Endothelial cell of umbilical vein (primary cell): ENCODE results near the gene RHEX. TPM values are rescaled to one million over a fixed set of nuclear protein-coding genes. Genes with fewer than 3 reads are reported as not detected.

Experiments
- BruUV-seq: library from RNA; stranded (reverse); fragments of 400-500 nt; replicated peaks from 2 replicates; lab custom pipeline; 2021; lab: Mats Ljungman, UMichigan
- CTCF ChIA-PET: fragments of 300-600, 350-600 bp; sonication (Branson Sonifier 250); formaldehyde crosslinking; loops from one replicate; lab custom pipeline; 2021; ENCODE audit warnings: antibody characterized with exemption, inconsistent platforms; lab: Charles Lee
- POLR2A ChIA-PET: fragments of 300-600, 350-600 bp; sonication (Branson Sonifier 250); formaldehyde crosslinking; loops from one replicate; lab custom pipeline; 2021; ENCODE audit warnings: antibody characterized with exemption, inconsistent platforms; lab: Charles Lee
- DNase-seq: peaks from one replicate; pipeline ENCODE4 v3.0.0-alpha.2; 2011; ENCODE audit warnings: low read depth, low spot score
- FAIRE-seq: peaks from 2 replicates; lab custom pipeline; 2011; peaks lifted over from hg19 to GRCh38; lab: Jason Lieb, UNC
- H2AFZ ChIP-seq: 2 replicates; pipeline ENCODE4 v1.6.0; 2012; ENCODE audit warnings: low read depth, low read length, control low read depth, inconsistent platforms
- H3K27ac ChIP-seq: 2 replicates; pipeline ENCODE4 v1.5.1; 2011; ENCODE audit warnings: low read depth, mild to moderate bottlenecking, control low read depth, low read length, moderate library complexity; ENCODE audit not compliant: insufficient read depth
- H3K27me3 ChIP-seq, 2 experiments: 2 replicates each; pipeline versions ENCODE4 v1.6.0 to v1.6.1; 2011; ENCODE audit warnings: low read length in 2 of 2, mixed read lengths in 1 of 2; ENCODE audit not compliant: control insufficient read depth in 2 of 2, insufficient read depth in 2 of 2
- H3K36me3 ChIP-seq, 2 experiments: 2 replicates in 1 of 2; 3 replicates in 1 of 2; pipeline ENCODE4 v1.5.1; 2011; ENCODE audit warnings: low read length in 2 of 2, mild to moderate bottlenecking in 1 of 2, moderate library complexity in 1 of 2; ENCODE audit not compliant: control insufficient read depth in 2 of 2, insufficient read depth in 2 of 2; ENCODE audit errors: extremely low read depth in 1 of 2
- H3K4me1 ChIP-seq: 3 replicates; pipeline ENCODE4 v1.5.1; 2011; ENCODE audit warnings: mild to moderate bottlenecking, low read length; ENCODE audit not compliant: control insufficient read depth, insufficient read depth; ENCODE audit errors: extremely low read depth
- H3K4me2 ChIP-seq: 2 replicates; pipeline ENCODE4 v1.6.1; 2011; ENCODE audit warnings: low read length, control low read depth, mixed read lengths; ENCODE audit not compliant: insufficient read depth
- H3K4me3 ChIP-seq, 3 experiments: fragments of 200-600 bp in 1 of 3; sonication (generic), shearing (Covaris generic) in 1 of 3; replicated peaks in 1 of 3; 2 replicates each; pipeline ENCODE4 v1.5.1; 2011 to 2016; ENCODE audit warnings: control low read depth in 3 of 3, low read length in 3 of 3, mild to moderate bottlenecking in 2 of 3, inconsistent platforms in 1 of 3, low read depth in 1 of 3, moderate library complexity in 1 of 3; ENCODE audit not compliant: insufficient read depth in 1 of 3
- H3K79me2 ChIP-seq: 2 replicates; pipeline ENCODE4 v1.6.0; 2012; ENCODE audit warnings: low read length, inconsistent platforms; ENCODE audit not compliant: control insufficient read depth, insufficient read depth
- H3K9ac ChIP-seq: replicated peaks from 2 replicates; pipeline ENCODE3; 2011; ENCODE audit warnings: low read length, control low read depth; ENCODE audit not compliant: insufficient read depth; ENCODE audit errors: extremely low read depth
- H3K9me1 ChIP-seq: replicated peaks from 3 replicates; pipeline ENCODE4 v1.6.0; 2011; ENCODE audit warnings: mild to moderate bottlenecking, low read length; ENCODE audit not compliant: control insufficient read depth, insufficient read depth; ENCODE audit errors: extremely low read depth
- H3K9me3 ChIP-seq: replicated peaks from 2 replicates; pipeline ENCODE4 v1.5.1; 2012; ENCODE audit warnings: low read length, inconsistent platforms; ENCODE audit not compliant: control insufficient read depth, insufficient read depth
- H4K20me1 ChIP-seq: replicated peaks from 2 replicates; pipeline ENCODE3; 2011; ENCODE audit warnings: mild to moderate bottlenecking, low read length; ENCODE audit not compliant: control insufficient read depth, insufficient read depth; ENCODE audit errors: extremely low read depth
- EZH2 ChIP-seq: IDR thresholded peaks from 2 replicates; pipeline ENCODE4 v1.6.1; 2012; ENCODE audit warnings: borderline replicate concordance, low read depth, mild to moderate bottlenecking, moderate library complexity, low read length, inconsistent platforms; ENCODE audit not compliant: severe bottlenecking
- FOS ChIP-seq: IDR thresholded peaks from 2 replicates; pipeline ENCODE4 v1.6.1; 2011; ENCODE audit warnings: mild to moderate bottlenecking, low read length, moderate library complexity, borderline replicate concordance; ENCODE audit not compliant: insufficient read depth
- GATA2 ChIP-seq: IDR thresholded peaks from 2 replicates; pipeline ENCODE4 v1.7.0; 2011; ENCODE audit warnings: low read depth, mild to moderate bottlenecking, moderate library complexity, mixed read lengths, low read length; ENCODE audit not compliant: insufficient read length, insufficient read depth
- JUN ChIP-seq: IDR thresholded peaks from 2 replicates; pipeline ENCODE4 v1.6.1; 2011; ENCODE audit warnings: borderline replicate concordance, low read depth; ENCODE audit not compliant: insufficient read length, insufficient read depth
- MYC ChIP-seq: IDR thresholded peaks from one replicate; pipeline ENCODE4 v1.6.1; 2011; ENCODE audit warnings: mild to moderate bottlenecking, low read depth, low read length
- POLR2A ChIP-seq: IDR thresholded peaks from 2 replicates; pipeline ENCODE4 v1.6.1; 2012; ENCODE audit warnings: low read depth, mild to moderate bottlenecking, control low read depth, low read length
- POLR2AphosphoS5 ChIP-seq: IDR thresholded peaks from 2 replicates; pipeline ENCODE4 v1.6.1; 2012; ENCODE audit warnings: low read depth, mild to moderate bottlenecking, control low read depth, low read length, moderate library complexity; ENCODE audit not compliant: insufficient read depth
- dilution Hi-C: fragments of 300-500 bp; cut with MboI; formaldehyde crosslinking; loops from one replicate; pipeline ENCODE4 v1.15.0; 2019; ENCODE audit warnings: low sequenced_read_pairs; ENCODE audit not compliant: extremely low pct_ligation_motif_present
- intact Hi-C: fragments of 100-400 bp; cut with micrococcal nuclease; formaldehyde crosslinking; loops from one replicate; pipeline ENCODE4 v1.10.0; 2022
- polyA plus RNA-seq, 4 experiments: library from polyadenylated mRNA; depleted of rRNA in 3 of 4; stranded (reverse) in 3 of 4; unstranded in 1 of 4; fragments of >200 nt; gene quantifications; 2 replicates each; pipeline versions ENCODE4 v1.2.1 to v1.2.3, GENCODE V29; 2011 to 2012; ENCODE audit warnings: missing spikeins in 1 of 4
- total RNA-seq: library from RNA; stranded (reverse); gene quantifications from 2 replicates; pipeline ENCODE4 v1.2.3, GENCODE V29; 2021
- TF ChIP-seq, protein P1 (sequence below): IDR thresholded peaks from 2 replicates; pipeline ENCODE4 v1.6.1; 2011; ENCODE audit not compliant: insufficient read depth, insufficient read length
- TF ChIP-seq, protein P2 (sequence below), 2 donors: IDR thresholded peaks; 1 replicate in 1 of 2; 2 replicates in 1 of 2; pipeline ENCODE4 v1.5.1; 2011; ENCODE audit warnings: low read length in 2 of 2, mild to moderate bottlenecking in 2 of 2, moderate library complexity in 2 of 2, control low read depth in 1 of 2, inconsistent platforms in 1 of 2, low read depth in 1 of 2; ENCODE audit not compliant: insufficient read depth in 1 of 2; ENCODE audit errors: extremely low read depth in 1 of 2

RHEX gene
- total and polyA plus RNA-seq, 2 donors (not counting 3 experiments of a cell fraction or from before 2014, with no cell fraction given) = not detected

DNA sequence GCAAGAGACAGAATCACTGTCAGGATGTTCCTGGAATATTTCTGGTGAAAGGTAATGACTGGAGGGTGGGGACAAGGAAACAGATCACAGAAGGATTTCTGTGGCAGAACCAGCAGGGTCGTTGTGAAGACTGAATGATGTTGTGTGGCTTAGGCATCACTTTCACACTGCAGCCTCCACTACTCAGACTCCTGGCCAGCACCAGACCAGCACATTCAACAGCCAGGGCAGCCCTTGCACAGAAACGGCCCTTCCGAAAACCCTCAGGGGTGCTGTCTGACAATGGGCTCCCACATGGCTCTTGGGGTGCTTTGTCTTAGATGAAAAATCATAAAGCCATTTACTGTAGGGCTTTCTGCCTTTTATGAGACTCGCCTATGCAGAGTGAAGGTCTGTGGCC, 46.0 kb upstream of the RHEX start:
- Histone ChIP-seq H3K4me1 (no peaks in the 10 kb centered on the region), H3K9me1 (no peaks in the 10 kb centered on the region), H3K9me3 (no peaks in the 10 kb centered on the region), H3K4me2 (no peak overlapping the region), H4K20me1 (no peaks in the 10 kb centered on the region), H3K36me3 (no peaks in the 10 kb centered on the region), H3K27ac (no peak overlapping the region), H3K27me3 (peaks cover 0 to 1% of the 10 kb centered on the region in 2 experiments), H3K4me3 (no peak overlapping the region), H2AFZ (no peak overlapping the region), H3K9ac (no peak overlapping the region), H3K79me2 (no peaks in the 10 kb centered on the region)
- no peak for DNase-seq
- no peak for FAIRE-seq
- intact Hi-C loops = no loop called here
- POLR2A ChIA-PET = no interaction called here
- no TSS peak for BruUV-seq
- CTCF ChIA-PET = interaction anchor here (1.1 kb wide), 1 partner anchor 14 kb away, joined by 3 read pairs; no protein-coding TSS in a partner anchor
- dilution Hi-C loops = no loop called here
- TF ChIP-seq, protein P1, sequence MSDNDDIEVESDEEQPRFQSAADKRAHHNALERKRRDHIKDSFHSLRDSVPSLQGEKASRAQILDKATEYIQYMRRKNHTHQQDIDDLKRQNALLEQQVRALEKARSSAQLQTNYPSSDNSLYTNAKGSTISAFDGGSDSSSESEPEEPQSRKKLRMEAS = no peak
- TF ChIP-seq JUN (no peak), POLR2A (no peak), FOS (no peak), GATA2 (no peak), EZH2 (no peak), MYC (no peak), POLR2AphosphoS5 (no peak)
- TF ChIP-seq, protein P2, sequence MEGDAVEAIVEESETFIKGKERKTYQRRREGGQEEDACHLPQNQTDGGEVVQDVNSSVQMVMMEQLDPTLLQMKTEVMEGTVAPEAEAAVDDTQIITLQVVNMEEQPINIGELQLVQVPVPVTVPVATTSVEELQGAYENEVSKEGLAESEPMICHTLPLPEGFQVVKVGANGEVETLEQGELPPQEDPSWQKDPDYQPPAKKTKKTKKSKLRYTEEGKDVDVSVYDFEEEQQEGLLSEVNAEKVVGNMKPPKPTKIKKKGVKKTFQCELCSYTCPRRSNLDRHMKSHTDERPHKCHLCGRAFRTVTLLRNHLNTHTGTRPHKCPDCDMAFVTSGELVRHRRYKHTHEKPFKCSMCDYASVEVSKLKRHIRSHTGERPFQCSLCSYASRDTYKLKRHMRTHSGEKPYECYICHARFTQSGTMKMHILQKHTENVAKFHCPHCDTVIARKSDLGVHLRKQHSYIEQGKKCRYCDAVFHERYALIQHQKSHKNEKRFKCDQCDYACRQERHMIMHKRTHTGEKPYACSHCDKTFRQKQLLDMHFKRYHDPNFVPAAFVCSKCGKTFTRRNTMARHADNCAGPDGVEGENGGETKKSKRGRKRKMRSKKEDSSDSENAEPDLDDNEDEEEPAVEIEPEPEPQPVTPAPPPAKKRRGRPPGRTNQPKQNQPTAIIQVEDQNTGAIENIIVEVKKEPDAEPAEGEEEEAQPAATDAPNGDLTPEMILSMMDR (IDR thresholded peaks at IDR 0.05; ENCODE audit: extremely low read depth in 1 of 2, insufficient read depth in 1 of 2, low read depth in 1 of 2, low read length in 2 of 2) = no peak
